ENCODE data around the gene CST5. TPM values are rescaled to one million over a fixed set of nuclear protein-coding genes. Genes with fewer than 3 reads are reported as not detected.

Gene CST5
- polyA plus RNA-seq, 1 donor (not counting 4 experiments of a cell fraction or from before 2014, with no cell fraction given), result not detected

DNA sequence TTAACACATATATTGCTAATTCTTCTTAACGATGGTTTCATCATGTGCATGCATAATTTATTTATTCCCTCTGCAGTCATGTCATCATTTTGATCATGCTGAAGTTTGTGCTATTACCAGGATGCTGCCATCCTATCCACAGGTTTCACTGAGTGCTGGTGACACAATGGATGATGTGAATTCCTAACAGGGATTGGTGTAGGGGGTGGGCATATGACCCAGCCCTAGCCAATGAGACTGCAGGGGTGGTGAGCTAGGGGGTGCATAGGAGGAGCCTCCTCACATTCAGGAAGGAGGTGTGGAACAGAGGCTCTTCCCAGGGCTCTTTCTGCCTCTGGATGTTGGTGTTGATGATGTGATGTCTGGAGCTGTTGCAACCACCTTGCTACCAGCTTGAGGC, 7.5 kb downstream of the CST5 start:
- FAIRE-seq (no peak), DNase-seq (ENCODE audit: low read depth, low spot score) (no peak)
- Histone ChIP-seq H3K9ac (ENCODE audit: control insufficient read depth, extremely low read depth, insufficient read depth, low read length) (no peak overlapping the region), H3K36me3 (ENCODE audit: control insufficient read depth in 2 of 2, extremely low read depth in 1 of 2, insufficient read depth in 2 of 2, low read length in 2 of 2) (no peaks in the 10 kb centered on the region), H3K27me3 (ENCODE audit: control insufficient read depth, extremely low read depth, insufficient read depth, low read length) (no peaks in the 10 kb centered on the region), H3K4me3 (ENCODE audit: control insufficient read depth in 2 of 3, extremely low read depth in 1 of 3, insufficient read depth in 2 of 3, low read depth in 1 of 3, low read length in 3 of 3) (no peak overlapping the region), H3K4me2 (ENCODE audit: control insufficient read depth, extremely low read depth, insufficient read depth, low read depth, low read length) (no peak overlapping the region), H3K9me3 (ENCODE audit: control insufficient read depth, low read depth, low read length) (no peaks in the 10 kb centered on the region), H4K20me1 (ENCODE audit: control insufficient read depth, extremely low read depth, insufficient read depth, low read length) (no peaks in the 10 kb centered on the region), H3K4me1 (ENCODE audit: control insufficient read depth, extremely low read depth, insufficient read depth, low read length) (no peaks in the 10 kb centered on the region), H3K79me2 (ENCODE audit: control insufficient read depth, insufficient read depth, low read length) (no peaks in the 10 kb centered on the region), H2AFZ (ENCODE audit: control insufficient read depth, low read length) (no peak overlapping the region), H3K9me1 (ENCODE audit: control insufficient read depth, extremely low read depth, insufficient read depth, low read length) (no peaks in the 10 kb centered on the region), H3K27ac (ENCODE audit: control insufficient read depth, insufficient read depth, low read length) (no peak overlapping the region)
- dilution Hi-C loops (cut with MboI; ENCODE audit: extremely low pct_ligation_motif_present, low sequenced_read_pairs), result no loop called here
- TF ChIP-seq EZH2 (IDR thresholded peaks at IDR 0.05; ENCODE audit: low read length), result no peak
- TF ChIP-seq, protein P1, sequence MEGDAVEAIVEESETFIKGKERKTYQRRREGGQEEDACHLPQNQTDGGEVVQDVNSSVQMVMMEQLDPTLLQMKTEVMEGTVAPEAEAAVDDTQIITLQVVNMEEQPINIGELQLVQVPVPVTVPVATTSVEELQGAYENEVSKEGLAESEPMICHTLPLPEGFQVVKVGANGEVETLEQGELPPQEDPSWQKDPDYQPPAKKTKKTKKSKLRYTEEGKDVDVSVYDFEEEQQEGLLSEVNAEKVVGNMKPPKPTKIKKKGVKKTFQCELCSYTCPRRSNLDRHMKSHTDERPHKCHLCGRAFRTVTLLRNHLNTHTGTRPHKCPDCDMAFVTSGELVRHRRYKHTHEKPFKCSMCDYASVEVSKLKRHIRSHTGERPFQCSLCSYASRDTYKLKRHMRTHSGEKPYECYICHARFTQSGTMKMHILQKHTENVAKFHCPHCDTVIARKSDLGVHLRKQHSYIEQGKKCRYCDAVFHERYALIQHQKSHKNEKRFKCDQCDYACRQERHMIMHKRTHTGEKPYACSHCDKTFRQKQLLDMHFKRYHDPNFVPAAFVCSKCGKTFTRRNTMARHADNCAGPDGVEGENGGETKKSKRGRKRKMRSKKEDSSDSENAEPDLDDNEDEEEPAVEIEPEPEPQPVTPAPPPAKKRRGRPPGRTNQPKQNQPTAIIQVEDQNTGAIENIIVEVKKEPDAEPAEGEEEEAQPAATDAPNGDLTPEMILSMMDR (optimal IDR thresholded peaks at IDR 0.05 in 1 of 3, IDR thresholded peaks at IDR 0.05 in 1 of 3, conservative IDR thresholded peaks at IDR 0.05 in 1 of 3; ENCODE audit: extremely low read depth in 1 of 3, insufficient read depth in 2 of 3, low read length in 3 of 3), result no peak

DNA sequence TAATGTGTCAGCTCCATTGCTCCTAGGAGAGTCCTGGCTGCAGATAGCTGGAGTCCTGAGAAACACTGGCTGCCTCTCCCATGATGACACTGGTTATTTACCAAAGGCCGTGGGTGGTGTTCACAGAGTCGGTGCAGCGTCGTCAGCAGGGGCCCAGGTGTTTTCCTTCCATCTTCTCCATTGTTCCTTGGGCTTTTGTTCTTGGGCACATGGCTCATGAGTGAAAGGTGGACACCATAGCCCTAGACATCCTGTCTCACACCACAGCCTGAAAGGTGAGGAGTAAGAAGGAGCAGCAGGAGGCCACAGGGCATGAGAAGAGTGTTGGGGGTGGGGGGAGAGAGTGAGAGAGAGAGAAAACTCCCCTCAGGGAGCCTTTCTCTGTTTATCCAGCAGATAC, 9.1 kb downstream of the CST5 start:
- dilution Hi-C loops (cut with MboI; ENCODE audit: extremely low pct_ligation_motif_present, low sequenced_read_pairs), result no loop called here
- Histone ChIP-seq H3K9me1 (ENCODE audit: control insufficient read depth, extremely low read depth, insufficient read depth, low read length) (no peaks in the 10 kb centered on the region), H4K20me1 (ENCODE audit: control insufficient read depth, extremely low read depth, insufficient read depth, low read length) (no peaks in the 10 kb centered on the region), H3K4me2 (ENCODE audit: control insufficient read depth, extremely low read depth, insufficient read depth, low read depth, low read length) (no peak overlapping the region), H3K27me3 (ENCODE audit: control insufficient read depth, extremely low read depth, insufficient read depth, low read length) (no peaks in the 10 kb centered on the region), H3K79me2 (ENCODE audit: control insufficient read depth, insufficient read depth, low read length) (no peaks in the 10 kb centered on the region), H3K4me1 (ENCODE audit: control insufficient read depth, extremely low read depth, insufficient read depth, low read length) (no peaks in the 10 kb centered on the region), H3K9ac (ENCODE audit: control insufficient read depth, extremely low read depth, insufficient read depth, low read length) (no peak overlapping the region), H3K4me3 (ENCODE audit: control insufficient read depth in 2 of 3, extremely low read depth in 1 of 3, insufficient read depth in 2 of 3, low read depth in 1 of 3, low read length in 3 of 3) (no peak overlapping the region), H3K9me3 (ENCODE audit: control insufficient read depth, low read depth, low read length) (no peaks in the 10 kb centered on the region), H2AFZ (ENCODE audit: control insufficient read depth, low read length) (no peak overlapping the region), H3K36me3 (ENCODE audit: control insufficient read depth in 2 of 2, extremely low read depth in 1 of 2, insufficient read depth in 2 of 2, low read length in 2 of 2) (no peaks in the 10 kb centered on the region), H3K27ac (ENCODE audit: control insufficient read depth, insufficient read depth, low read length) (no peak overlapping the region)
- TF ChIP-seq EZH2 (IDR thresholded peaks at IDR 0.05; ENCODE audit: low read length), result no peak
- TF ChIP-seq, protein P1 (optimal IDR thresholded peaks at IDR 0.05 in 1 of 3, IDR thresholded peaks at IDR 0.05 in 1 of 3, conservative IDR thresholded peaks at IDR 0.05 in 1 of 3; ENCODE audit: extremely low read depth in 1 of 3, insufficient read depth in 2 of 3, low read length in 3 of 3), result no peak
- no peak for DNase-seq (ENCODE audit: low read depth, low spot score)
- no peak for FAIRE-seq

Measured in keratinocyte (primary cell).